HG02884 (cell line): ENCODE data around the gene WDR70.
"Not testable (repeated sequence)": the region's sequence is repeated elsewhere in the genome, so short reads cannot be mapped to it uniquely, and the experiment has no call there.

Source experiments
- ATAC-seq: cut with Tn5 transposase; IDR thresholded peaks from one replicate; pipeline ENCODE4 v1.9.1; 2021; ENCODE audit warnings: mild to moderate bottlenecking, moderate library complexity; ENCODE audit not compliant: unreplicated experiment

WDR70 gene

DNA sequence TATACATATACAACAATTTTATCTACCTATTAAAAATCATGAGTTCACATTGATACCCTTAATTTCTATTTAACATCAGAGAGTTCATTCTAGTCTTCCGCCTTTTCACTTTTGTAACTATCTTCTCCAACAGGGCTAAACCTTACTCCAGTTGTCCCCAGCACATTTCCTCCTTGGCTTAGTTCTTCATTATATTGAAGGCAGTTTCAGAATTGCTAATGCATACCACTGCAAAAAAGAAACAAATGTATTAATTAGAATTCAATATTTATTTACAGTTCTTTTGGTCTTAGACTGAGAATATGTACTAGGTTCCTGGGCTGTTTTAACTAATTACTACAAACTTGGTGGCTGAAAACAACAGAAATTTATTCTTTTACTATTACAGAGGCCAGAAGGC lies 132.5 kb downstream of the WDR70 start:
- ATAC-seq, result no peak

DNA sequence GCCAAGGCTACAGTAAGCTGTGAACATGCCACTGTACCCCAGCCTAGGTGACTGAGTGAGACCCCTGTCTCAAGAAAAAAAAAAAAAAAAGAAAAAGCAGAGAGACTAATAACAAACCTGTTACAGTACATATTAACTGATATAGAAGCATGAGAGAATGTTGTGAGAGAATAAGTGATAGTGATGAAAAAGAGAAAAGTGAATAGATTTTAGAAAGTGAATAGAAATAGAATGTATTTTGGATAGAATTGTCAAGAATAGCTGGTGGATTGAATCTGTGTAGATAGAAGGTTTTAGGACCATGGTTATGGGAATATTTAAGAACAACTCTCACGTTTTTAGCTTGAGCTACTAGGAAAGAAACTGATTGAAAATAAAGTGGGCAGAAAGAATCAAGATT lies 135.8 kb downstream of the WDR70 start:
- ATAC-seq, result no peak

DNA sequence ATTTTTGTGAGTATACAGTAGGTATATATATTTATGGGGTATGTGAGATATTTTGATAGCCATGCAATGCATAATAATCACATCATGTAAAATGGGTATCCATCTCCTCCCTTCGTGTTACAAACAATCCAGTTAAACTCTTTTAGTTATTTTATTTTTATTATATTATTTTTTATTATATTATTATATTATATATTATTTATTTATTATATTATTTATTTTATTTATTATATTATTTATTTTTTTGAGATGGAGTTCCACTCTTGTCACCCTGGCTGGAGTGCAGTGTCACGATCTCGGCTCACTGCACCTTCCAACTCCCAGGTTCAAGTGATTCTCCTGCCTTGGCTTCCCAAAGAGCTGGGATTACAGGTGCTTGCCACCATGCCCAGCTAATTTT lies 138.6 kb downstream of the WDR70 start:
- ATAC-seq, result no peak

DNA sequence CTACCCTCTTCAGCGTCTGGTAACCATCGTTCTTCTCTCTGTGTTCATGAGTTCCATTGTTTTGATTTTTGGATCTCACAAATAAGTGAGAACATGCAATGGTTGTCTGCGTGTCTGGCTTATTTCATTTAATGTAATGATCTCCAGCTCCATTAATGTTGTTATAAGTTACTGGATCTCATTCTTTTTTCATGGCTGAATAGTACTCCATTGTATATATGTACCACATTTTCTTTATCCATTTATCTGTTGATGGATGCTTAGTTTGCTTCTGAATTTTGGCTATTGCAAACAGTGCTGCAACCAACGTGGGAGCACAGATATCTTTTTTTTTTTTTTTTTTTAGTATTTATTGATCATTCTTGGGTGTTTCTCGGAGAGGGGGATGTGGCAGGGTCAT lies 139.2 kb downstream of the WDR70 start:
- ATAC-seq, result not testable (repeated sequence)

DNA sequence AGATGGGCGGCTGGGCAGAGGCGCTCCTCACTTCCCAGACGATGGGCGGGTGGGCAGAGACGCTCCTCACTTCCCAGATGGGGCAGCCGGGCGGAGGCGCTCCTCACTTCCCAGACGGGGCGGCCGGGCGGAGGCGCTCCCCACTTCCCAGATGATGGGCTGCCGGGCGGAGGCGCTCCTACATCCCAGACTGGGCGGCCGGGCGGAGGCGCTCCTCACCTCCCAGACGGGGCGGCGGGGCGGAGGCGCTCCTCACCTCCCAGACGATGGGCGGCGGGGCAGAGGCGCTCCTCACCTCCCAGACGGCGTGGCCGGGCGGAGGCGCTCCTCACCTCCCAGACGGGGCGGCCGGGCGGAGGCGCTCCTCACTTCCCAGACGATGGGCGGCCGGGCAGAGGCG lies 140.2 kb downstream of the WDR70 start:
- ATAC-seq, result no peak

DNA sequence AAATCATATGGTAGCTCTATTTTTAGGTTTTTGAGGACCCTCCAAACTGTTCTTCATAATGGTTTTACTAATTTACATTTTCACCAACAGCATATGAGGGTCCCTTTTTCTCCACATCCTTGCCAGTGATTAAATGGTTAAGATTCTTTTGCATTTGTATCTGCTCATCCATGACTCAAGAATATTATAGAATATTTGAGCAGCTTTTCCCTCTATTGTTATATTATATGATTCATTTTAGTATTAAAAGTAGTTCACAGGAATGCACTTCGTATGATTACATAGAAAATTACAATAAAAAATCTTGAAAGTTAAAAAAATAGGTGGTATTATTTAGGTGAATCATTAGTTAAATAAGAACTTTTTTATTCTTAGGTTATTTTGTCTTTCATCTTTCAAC lies 140.7 kb downstream of the WDR70 start:
- no peak for ATAC-seq

DNA sequence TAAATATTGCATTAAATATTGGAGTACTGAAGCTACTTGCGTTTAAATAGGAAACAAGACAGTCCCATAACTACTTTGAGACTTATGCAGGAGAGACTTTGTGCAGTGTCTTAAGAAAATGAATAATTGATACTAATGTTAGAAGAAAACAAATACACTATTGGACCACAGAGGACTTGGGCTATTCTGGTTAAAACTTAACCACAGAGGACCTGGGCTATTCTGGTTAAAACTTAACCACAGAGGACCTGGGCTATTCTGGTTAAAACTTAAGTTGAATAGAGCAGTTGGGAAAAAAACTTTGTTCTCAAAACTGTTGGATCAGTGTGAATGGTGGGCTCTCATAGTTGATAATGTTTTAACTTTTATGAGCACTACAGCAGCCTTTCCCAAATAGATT lies 141.7 kb downstream of the WDR70 start:
- no peak for ATAC-seq

DNA sequence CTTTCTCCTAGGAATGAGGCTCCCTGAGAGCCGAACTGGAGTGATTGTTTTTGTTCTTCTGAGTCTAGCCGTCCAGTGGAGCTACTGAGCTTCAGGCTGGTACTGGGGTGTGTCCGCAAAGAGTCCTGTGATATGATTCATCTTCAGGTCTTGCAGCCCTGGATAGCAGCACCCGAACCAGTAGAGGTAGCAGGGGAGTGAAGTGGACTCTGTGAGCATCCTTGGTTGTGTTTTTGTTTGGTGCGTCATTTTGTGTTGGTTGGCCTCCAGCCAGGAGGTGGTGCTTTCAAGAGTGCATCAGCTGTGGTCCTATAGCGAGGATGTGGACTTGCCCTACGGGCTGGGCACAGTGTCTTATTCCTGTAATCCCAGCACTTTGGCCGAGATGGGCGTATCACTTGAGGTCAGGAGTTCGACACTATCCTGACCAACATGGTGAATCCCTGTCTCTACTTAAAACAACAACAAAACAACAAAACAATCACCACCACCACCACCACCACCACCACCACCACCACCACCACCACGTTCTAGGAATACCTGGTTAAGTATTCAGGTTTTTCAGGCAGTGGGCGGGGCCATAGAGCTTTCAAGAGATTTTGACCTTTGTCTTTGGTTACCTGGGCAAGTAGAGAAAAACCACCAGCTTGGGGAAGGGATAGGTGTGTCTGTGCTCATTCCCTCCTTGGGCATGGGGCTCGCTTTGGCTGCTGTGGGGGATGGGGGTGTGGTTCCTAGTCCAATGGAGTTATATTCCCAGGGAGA lies 154.0 kb downstream of the WDR70 start:
- ATAC-seq, result no peak

DNA sequence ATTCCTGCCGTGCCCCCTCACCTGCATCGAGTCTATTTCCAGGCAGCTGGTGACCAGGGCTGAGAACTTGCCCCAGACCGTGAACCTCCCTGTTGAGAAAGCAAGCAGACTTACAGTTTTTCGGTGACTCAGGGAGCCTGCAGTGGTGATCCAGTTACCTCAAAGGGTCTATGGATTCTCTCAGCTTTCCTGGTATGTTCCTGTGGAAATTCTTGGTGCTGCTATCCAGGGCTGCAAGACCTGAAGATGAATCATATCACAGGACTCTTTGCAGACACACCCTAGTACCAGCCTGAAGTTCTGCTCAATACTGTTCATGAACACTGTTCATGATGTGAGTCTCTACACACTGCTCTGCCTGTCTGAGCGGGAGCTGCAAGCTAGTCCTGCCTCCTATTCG lies 154.7 kb downstream of the WDR70 start:
- ATAC-seq, result no peak

DNA sequence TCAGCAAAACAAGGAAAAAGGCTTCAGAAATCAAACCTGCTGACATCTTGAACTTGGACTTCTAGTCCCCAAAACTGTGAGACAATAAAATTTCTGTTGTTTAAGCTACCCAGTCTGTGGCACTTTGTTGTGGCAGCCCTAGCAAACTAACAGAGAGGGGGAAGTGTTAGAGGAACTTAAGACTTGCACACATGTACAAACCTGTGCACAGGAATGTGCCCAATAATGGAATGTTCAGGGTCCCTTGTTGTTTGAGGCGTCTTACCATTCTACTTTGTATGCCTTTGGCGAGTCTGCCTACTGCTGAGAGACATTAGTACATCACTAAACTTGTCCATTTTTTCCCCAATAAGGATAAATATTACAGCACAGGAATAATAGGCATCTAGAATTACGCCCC lies 160.3 kb downstream of the WDR70 start:
- ATAC-seq, result no peak

DNA sequence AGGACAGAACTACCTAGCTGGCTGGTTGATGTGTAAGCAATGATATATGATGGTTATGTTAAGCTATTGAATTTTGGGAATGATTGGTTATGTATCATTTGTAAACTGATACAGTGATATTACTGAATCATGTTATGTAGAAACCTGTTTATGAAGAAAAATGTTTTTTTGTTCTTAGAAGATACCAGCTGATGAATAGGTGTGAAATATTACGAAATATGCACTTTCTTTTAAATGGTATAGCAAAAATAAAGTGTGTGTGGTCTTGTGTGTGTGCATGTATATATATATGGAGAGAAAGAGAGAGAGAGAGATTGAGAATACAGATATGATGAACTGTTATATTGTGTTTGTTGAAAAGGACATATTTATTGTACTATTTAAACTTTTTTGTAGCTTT lies 164.1 kb downstream of the WDR70 start:
- ATAC-seq, result no peak

DNA sequence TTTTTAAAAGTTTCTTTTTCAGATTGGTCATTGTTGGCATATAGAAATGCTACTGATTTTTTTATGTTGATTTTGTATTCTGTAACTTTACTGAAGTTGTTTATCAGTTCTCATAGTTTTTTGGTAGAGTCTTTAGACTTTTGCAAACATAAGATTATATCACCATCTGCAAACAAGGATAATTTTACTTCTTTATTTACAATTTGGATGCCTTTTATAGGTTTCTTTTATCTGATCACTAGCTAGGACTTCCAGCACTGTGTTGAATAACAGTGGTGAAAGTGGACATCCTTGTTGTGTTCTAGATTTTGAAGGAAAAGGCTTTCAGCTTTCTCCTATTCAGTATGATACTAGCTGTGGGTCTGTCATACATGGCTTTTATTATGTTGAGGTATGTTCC lies 170.3 kb downstream of the WDR70 start:
- ATAC-seq, result no peak

DNA sequence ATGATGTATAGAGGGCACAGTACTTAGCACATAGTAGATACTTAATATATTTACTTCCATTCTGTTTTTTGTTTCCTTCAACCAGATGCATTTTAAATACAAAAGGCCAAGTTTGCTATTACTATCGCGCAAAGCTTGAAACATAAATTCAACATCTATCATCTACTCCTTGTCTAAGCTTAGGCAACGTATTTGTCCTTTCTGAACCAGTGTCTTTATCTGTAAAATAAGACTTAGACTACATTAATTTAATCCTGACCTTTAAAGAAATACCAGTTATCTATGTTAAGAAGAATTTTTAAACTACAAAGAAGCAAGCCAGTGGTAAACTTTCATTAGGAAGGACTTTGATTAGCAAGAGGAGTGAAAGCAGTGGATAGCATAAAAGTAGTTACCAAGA lies 173.0 kb downstream of the WDR70 start:
- no peak for ATAC-seq

DNA sequence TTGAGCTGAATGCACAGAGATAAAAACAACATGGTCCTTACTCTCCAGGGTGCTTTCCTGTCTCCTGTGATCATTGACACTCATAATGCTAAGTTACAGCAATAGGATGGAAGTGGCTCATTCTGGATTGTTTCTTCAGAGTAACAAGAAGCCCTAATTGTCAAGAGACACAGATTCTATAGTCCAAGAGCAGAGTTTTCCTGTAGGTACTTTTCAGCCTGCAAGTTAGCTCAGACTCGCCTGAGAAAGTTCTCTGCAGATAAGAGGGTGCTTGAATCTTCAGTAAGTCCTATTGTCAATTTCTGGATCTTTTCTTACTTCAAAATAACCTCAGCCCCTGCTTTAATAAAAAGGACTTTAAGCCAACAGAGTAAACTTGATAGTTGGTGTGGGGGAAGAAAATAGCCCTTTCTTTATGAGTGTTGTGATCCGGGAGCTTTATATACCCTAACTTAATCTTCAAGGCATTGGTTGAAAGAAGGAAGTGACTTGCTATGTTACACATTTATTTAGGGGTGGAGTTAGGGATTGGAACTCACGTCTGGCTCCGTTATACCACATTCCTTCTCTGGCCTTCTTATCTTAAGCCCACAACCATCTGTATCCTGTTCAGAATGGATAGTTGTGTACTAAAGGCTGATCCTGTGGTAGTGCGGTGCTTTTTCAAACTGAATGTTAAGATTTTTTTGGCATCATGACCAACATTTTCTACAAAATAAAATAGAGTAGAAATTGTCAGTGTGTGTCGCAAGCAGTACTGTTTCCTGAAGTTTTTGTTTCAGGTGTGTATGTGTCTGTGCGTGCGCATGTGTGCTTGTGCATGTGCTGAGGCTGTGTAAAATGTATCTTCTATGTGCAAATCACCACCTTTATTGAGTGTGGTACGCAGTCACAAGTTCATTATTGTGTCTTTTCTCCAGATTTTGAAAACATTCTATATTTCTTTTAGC lies 173.9 kb downstream of the WDR70 start:
- no peak for ATAC-seq

DNA sequence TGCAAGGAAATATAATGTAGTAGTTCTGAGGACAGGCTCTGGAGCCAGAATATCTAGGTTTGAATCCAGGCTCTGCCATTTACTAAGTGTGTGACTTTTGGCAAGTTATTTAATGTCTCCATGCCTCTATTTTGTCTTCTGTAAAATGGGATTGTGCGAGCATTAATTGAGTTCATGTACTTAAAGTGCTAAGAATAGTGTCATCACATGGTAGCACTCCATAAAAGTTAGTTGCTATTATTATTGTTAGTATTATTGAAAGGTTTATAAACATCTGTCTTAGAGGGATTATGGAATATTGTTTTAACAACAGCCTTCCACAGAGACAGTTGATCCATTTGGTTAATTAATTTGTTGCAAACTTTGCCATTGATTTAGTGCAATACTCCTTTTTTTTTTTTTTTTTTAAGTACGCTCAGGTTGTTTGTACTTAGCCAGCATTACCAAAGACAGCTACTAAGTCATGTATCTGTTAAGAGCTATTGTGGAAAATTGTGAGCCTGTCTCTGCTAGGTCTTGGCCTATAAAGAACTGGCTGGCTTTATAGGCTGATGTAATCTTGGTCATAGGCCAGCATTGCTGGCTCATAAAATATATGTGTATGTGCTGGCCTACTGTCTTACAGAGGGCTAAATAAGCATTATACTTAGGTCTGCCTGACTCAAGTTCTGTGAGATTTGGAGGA lies 174.7 kb downstream of the WDR70 start:
- no peak for ATAC-seq

DNA sequence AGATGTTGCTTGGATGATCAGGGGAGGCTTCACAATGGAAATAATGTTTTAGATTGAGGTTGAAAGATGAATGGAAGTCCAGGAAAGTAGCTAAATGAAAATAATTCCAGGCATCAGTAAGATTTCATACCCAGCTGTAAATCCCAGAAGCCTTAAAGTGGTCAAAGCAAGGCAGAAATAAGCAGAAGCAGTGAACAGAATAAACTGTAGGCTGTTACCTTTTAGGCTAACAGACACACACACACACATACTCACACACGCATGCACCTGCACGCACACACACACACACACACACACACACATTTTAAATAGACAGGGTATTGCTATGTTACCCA lies 175.3 kb downstream of the WDR70 start:
- no peak for ATAC-seq

DNA sequence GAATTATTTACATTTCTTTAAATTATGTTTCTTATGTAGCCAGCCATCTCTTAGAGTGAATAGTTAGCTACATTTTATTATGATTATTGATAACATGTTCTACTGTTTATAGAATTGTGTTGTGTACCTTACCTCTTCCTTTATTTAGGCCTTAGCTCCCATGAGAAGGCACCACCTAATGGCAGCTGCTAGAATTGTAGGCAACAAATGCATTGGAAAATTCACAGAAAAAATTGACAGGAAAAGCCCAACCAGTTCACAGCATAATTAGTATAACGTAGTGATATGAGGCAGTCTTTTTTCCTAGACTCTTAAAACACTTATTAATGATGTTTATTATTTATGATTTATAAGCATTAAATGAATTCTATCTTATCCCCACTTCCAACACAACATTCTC lies 175.8 kb downstream of the WDR70 start:
- no peak for ATAC-seq

DNA sequence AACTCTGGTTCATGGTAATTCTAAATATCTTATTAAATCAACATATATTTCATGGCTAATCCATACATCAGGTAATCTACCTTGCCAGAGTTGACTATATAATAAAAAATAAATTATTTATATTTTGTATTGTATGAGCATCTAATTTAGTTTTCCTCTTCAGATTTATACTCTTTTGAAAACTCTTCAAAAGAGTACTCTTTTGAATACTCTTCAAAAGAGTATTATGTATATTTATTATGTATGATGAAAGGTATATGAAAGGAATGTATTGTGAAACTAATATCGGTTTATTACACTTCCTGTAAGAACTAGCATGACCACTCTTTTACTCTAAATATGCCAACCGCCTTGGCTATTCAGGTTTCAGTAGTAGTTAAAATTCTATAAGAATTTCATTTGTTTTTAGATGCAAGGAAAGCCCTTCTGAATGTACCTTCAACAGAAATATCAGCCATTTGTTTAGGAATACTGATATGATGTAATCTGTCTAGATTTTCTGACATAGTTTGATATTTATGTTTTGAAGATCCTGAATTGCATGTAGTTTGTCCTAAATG lies 178.7 kb downstream of the WDR70 start:
- ATAC-seq, result no peak

DNA sequence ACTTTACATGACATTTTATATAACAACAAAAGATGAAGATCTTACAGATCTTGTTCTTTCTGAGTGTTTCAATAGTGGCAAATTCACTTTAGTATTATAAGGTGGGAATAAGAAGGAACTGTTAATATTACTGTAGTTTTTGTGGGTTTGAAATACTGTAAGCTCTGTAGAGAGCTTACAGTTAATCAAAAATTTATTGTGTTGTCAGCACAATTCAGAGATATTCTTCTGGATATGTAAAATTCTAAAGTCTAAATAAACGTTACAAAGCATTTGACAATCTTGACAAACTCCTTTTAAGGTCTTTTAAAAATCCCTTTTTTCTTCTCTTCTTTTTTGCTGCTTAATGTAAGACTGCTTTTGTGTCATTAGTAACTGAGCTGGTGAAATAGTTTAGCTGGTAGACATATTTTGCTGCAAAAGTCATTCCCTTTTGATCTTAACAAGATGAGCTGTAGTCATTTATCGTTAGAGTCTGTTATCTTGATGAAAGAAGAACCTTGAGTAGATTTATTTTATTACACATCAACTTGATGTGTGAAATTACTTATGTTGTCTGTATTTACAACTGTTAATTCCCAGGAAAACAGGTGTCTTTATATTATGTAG lies 186.0 kb downstream of the WDR70 start:
- no peak for ATAC-seq

DNA sequence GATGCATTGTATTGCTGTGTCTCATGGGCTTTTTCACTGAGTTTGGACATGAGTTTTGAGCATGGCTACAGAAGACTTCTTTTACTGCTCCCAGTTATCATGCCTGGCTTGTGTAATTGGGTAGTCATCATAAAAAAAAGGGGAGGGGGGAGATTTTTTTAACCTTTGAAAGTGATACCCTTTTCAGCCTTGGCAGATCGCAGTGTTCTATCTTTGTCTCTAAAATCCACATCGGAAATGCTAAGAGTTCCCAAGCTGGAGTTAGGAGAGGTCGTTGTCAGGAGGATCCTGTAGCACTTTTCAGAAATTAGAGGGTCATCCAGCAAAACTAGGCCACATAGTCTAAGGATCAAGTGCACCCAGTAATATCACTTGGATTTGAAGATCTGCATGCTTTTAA lies 188.4 kb downstream of the WDR70 start:
- ATAC-seq, result no peak
